Astrocyte of the cerebellum (primary cell): ENCODE data around the gene RMI2.

Experiments
- DNase-seq: peaks from one replicate; pipeline ENCODE4 v3.0.0-alpha.2; 2011; ENCODE audit warnings: low read depth
- H3K4me3 ChIP-seq: 2 replicates; pipeline ENCODE4 v1.5.1; 2011; ENCODE audit warnings: mild to moderate bottlenecking, low read depth, low read length, moderate library complexity
- CTCF ChIP-seq: IDR thresholded peaks from 2 replicates; pipeline ENCODE4 v1.5.1; 2012; ENCODE audit warnings: low read length, low read depth, moderate library complexity, mild to moderate bottlenecking; ENCODE audit errors: missing control alignments
- in situ Hi-C: cut with HindIII; loops from 2 replicates; pipeline ENCODE4 v1.10.0; 2017; ENCODE audit warnings: low sequenced_read_pairs

The RMI2 gene

DNA sequence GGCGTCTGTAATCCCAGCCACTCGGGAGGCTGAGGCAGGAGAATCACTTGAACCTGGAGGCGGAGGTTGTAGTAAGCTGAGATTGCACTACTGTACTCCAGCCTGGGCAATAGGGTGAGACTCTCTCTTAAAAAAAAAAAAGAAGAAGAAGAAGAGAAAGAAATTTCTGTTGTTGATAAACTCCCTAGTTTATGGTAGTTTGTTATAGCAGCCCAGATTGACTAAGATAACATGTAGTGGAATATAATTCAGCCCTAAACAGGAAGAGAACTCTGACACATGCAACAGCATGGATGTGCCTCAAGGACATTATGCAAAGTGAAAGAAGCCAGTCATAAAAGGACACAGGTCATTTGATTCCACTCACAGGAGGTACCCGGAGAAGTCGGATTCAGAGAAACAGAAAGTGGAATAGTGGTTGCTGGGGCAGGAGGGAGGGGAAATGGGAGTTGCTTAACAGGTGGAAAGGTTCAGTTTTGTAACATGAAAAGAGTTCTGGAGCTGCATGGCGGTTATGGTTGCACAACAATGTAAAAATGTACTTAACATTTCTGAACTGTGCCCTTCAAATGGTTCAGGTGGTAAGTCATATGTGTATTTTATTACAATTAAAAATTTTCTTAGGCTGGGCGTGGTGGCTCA lies 38.1 kb upstream of the RMI2 start:
- DNase-seq = no peak
- in situ Hi-C loops = no loop called here
- no peak for TF ChIP-seq CTCF
- no peak overlapping the region for H3K4me3 ChIP-seq

- in situ Hi-C loops = no loop called here
- no peak for TF ChIP-seq CTCF
- H3K4me3 ChIP-seq = no peak overlapping the region
- no peak for DNase-seq
Measured at GRCh38 chr16:11307639-11308492, 37.4 kb upstream of the RMI2 start.

DNA sequence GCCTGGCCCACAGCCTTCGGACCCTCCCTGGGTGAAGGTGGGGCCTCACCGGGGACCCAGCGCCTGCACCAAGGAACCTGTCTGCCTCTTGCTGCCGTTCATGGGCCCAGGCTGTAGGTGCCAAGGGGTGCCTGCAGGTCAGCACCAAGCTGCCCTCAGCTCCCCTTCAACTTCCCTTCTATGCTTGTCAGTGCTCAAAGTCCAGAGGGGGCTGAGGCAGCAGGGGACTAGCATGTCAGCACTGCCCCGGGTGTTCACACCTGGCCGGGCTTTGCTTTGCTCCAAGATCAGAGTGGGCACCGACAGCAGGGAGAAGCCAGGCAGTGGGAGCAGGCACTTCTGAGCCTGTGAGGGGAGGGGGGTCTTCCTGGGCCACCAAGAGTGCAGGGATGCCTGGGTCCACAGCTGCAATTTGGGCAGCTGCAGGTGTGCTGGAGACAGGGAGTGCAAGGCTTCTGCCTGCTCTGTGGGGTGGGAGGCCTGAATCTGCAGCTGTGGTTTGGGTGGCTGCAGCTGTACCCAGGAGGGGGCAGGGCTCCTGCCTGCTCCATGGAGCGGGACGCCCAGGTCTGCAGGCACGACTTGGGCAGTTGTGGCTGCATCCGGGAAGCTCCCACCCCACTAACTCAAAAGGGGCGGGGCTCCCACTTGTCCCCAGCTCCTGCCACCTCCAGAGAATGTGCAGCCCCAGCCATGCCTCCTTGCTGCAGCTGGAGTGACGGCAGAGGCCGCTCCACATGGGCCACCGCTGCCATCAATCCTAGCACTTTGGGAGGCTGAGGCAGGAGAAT lies 36.6 kb upstream of the RMI2 start:
- DNase-seq = no peak
- TF ChIP-seq CTCF = no peak
- in situ Hi-C loops = no loop called here
- H3K4me3 ChIP-seq = no peak overlapping the region

DNA sequence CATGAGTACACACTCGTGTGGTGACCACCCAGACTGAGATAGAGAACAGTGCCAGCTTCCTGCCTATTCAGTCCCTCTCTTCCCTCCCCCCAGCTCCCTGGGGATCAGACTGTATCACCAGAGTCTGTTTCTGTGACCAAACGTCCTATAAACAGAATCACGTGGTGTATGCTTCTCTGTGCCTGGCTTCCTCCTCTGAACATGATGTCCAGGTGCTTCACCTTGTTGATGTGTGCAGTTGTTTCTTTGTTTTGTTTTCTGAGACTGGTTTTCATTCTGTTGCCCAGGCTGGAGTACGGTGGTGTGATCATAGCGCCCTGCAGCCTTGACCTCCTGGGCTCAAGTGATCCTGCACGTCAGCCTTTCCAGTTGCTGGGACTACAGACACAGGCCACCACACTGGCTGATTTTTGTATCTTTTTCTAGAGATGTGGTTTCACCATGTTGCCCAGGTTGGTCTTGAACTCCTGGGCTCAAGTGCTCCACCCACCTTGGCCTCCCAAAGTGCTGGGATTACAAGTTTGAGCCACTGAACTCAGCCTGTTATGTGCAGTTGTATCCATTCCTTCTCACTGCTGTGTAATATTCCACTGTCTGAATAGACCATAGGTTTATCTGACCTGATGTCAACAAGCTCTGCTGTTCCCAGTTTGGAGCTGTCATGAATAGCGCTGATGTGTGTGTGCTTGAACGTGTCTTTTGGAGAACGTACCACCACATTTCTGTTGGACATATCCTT lies 35.2 kb upstream of the RMI2 start:
- in situ Hi-C loops = no loop called here
- H3K4me3 ChIP-seq = no peak overlapping the region
- TF ChIP-seq CTCF = no peak
- DNase-seq = no peak

DNA sequence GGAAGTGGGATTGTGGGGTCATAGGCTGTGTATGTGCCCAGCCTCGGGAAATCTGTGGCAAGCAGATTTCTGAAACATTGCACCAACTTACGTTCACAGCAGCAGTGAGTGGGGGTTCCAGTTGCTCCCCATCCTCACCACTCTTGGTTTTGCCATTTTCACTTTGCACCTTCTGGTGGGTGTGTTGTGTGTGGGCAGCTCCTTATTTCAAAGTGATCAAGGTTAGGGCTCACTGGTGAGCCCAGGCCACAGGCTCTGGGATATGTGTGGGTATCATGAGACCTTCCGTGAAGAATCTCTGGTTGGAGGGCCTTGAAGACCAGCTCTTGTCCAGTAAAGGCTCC lies 34.7 kb upstream of the RMI2 start:
- no peak overlapping the region for H3K4me3 ChIP-seq
- in situ Hi-C loops = no loop called here
- no peak for DNase-seq
- no peak for TF ChIP-seq CTCF

GRCh38 chr16:11310997-11311561 lies 34.2 kb upstream of the RMI2 start:
- no peak overlapping the region for H3K4me3 ChIP-seq
- TF ChIP-seq CTCF = no peak
- in situ Hi-C loops = no loop called here
- no peak for DNase-seq
